GM18508 (cell line): Measurements from ENCODE around the gene GRIP2.

Experiments
- ATAC-seq: cut with Tn5 transposase; IDR thresholded peaks from one replicate; pipeline ENCODE4 v1.9.1; 2021; ENCODE audit warnings: moderate number of reproducible peaks; ENCODE audit not compliant: insufficient read depth, unreplicated experiment

The GRIP2 gene

GRCh38 chr3:14562121-14562890 is 22.2 kb upstream of the GRIP2 start:
- ATAC-seq: no peak

DNA sequence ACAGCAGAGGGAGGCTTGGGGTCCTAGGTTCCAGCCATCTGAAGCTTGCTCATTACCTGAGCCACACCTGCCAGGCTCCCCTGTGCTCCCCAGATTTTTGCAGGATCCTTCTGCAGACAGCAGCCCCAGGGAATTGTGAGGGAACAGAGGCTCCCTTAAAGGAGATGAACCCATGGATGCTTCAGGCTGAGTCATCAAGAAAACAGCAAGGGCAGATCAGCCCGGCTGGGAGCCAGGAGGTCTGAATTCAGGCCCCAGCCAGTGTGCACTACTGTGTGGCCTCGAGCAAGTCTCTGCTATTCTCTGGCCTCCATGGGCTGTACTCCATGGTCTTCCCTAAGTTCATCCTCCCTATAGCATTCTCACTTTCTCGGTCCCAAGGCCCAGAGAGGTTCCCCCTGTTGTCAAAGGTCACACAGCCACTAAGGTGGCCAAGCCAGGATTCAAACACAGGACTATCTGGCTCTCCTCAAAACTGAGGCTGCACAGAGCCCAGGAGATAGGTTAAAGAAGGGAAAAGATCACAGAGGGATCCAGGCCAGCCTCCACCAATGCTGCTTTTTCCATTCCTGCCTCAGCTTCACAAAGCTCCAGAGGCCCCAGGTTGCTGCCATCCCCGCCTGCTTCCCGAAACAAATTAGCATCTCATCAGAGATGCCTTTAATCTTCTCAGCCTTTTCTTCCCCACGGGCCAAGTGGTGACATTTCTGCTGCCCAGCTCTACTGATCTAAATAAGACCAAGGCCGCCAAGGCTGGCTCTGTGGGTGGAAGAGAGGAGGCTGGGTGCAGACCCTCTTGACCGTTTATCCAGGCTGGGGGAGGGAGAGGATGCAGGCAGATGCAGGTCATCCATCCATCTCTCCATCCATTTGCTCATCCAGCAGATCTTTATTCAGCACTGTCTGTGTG is 21.2 kb upstream of the GRIP2 start:
- ATAC-seq: no peak

- no peak for ATAC-seq
Measured at GRCh38 chr3:14560110-14560509, 20.0 kb upstream of the GRIP2 start.

GRCh38 chr3:14558029-14558428 is 17.9 kb upstream of the GRIP2 start:
- no peak for ATAC-seq

DNA sequence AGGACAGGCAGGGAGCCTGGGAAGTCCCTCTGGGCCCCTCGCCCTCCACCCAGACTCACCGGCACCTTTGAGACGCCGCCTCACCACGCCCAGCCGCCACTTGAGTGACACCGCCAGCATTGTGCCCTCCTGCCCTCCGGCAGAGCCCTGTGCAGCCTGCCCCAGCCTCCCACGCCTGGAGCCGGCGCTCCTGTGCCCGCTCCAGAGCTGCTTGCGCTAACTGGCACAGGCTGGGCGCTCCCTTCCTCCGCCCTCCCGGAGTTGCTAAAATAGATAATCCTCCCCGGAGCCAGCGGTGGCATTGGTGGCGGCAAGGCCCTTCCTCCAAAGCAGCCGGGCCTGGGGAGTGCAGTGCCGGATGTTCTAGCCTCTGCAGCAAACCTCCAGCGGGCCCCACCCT is 15.7 kb upstream of the GRIP2 start:
- ATAC-seq: no peak

DNA sequence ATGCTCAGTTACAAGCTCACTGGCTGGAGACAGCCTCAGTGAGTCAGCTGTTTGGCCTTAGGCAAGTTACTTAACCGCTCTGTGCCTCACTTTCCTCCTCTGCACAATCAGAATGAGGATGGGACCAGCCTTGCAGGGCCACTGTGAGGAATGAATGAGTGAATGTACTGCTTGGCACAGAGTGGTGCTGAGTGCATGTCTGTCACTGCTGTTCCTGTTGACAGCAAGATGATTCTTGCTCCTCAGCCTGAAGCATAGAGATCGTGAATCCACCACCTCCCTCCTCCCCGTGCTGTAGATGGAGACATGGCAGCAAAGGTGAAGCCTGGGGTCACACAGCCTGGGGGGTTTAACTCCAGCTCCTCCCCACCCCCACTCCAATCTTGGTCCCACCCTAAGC is 14.6 kb upstream of the GRIP2 start:
- ATAC-seq: no peak

GRCh38 chr3:14553871-14554270 is 13.7 kb upstream of the GRIP2 start:
- no peak for ATAC-seq

DNA sequence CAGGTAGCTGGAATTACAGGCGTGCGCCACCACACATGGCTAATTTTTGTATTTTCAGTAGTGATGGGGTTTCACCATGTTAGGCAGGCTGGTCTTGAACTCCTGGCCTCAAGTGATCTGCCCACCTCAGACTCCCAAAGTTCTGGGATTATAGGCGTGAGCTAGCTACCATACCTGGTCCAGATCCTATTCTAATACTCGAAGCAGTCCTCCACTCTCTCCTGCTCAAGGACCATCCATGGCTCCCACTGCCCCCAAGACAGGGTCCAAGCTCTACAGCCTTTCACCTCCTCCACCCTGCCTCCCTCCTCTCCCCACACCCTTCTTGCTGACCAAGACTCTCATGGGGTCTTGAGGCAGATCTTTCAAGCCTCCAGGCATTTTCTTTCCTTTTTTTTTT is 12.6 kb upstream of the GRIP2 start:
- ATAC-seq: no peak

- no peak for ATAC-seq
Measured at GRCh38 chr3:14552041-14552648, 12.0 kb upstream of the GRIP2 start.

GRCh38 chr3:14550651-14551611 is 10.8 kb upstream of the GRIP2 start:
- ATAC-seq: no peak

GRCh38 chr3:14550181-14550580 is 10.0 kb upstream of the GRIP2 start:
- ATAC-seq: no peak

GRCh38 chr3:14549256-14549919 is 9.2 kb upstream of the GRIP2 start:
- no peak for ATAC-seq

GRCh38 chr3:14548321-14548729 is 8.2 kb upstream of the GRIP2 start:
- ATAC-seq: no peak

- ATAC-seq: no peak
Measured at GRCh38 chr3:14547693-14548092, 7.6 kb upstream of the GRIP2 start.

DNA sequence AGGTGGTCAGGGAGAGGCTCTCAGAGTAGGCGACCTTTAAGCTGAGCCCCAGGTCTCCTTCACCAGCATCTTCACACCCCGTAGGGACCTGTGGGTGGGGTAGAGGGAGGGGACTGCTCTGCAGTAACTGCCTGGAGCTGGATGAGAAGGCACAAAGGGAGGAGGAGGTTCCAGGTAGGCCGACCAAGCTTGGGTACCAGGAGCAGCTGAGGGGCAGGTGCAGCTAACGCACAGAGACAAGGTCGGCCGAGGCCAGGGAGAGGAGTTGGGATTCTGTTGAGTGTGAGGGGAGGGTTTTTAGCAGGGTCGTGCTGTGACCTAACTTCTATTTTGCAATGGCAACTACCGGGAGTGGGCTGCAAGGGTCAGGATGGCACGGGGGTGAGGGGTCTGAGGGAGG is 5.9 kb upstream of the GRIP2 start:
- ATAC-seq: no peak

GRCh38 chr3:14545251-14545635 is 5.1 kb upstream of the GRIP2 start:
- ATAC-seq: no peak

- no peak for ATAC-seq
Measured at GRCh38 chr3:14544282-14545250, 4.4 kb upstream of the GRIP2 start.

GRCh38 chr3:14543446-14543845 is 3.3 kb upstream of the GRIP2 start:
- ATAC-seq: no peak
